GM18907 (cell line): ENCODE measurements around the gene TRIM63.

Experiments used
- ATAC-seq: cut with Tn5 transposase; IDR thresholded peaks from one replicate; pipeline ENCODE4 v1.9.1; 2021; ENCODE audit warnings: mild to moderate bottlenecking, moderate library complexity; ENCODE audit not compliant: unreplicated experiment

The TRIM63 gene

GRCh38 chr1:26035959-26036755, 31.3 kb downstream of the TRIM63 start:
- peak; percentile 72 for ATAC-seq

GRCh38 chr1:26035203-26035958, 32.0 kb downstream of the TRIM63 start:
- peak; percentile 80 for ATAC-seq

DNA sequence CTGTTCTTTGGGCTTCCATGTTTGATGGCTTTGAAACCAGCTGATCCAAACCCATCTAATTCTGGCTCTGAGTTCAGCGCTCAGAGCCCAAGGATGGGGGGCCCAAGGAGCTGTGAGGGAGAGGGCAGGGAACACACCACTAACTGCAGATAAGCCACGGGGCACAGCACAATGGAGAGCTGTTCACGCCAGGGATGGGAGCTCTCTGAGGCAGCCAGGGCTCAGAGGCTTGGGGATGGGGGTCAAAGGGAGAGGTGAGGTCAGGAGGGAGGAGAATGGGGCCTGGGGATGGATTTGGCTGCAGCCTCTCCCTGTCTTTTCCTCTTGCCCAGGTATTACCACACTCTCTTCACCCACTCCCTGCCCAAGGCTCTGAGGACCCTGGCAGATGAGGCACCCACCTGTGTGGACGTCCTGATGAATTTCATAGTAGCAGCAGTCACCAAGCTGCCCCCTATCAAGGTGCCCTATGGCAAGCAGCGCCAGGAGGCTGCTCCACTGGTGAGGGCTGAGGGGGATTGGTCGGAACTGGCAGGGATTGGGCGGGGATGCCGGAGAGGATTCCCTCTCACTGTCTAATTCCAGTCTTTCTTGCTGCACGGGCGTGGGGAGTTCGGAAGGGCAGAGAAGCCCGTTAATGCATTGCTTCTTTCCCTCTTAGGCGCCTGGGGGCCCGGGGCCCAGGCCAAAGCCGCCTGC, 32.8 kb downstream of the TRIM63 start:
- no peak for ATAC-seq

DNA sequence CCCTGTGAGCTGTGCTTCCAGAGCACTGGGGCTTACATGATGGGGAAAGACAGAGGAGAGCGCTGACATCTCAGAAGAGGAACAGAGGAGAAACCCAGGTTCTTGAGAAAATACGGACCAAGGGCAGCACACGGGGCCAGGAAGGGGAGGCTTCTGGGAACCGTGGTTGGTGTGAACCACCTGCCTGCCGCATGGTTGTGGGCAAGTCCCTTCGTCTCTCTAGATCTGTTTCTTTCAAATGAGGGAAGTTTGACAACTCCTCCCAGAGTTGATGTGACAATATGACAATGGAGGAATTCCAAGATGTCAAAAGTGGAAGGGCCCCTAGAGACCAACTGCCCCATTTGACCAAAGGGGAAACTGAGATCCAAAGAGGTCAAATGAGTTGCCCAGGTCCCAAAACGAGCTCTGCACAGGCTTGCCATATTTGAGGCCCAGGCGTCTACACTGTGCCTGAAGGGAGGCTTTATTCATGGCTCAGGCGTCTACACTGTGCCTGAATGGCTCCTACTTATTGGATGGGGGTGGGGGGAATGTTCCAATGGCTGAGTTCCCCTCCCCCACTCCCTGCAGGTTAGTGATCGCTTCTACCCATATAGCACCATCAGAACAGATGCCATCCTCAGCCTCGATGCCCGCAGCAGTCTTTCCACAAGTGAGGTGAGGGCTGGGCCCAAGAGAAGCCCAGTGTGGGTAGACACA, 34.6 kb downstream of the TRIM63 start:
- ATAC-seq: no peak

GRCh38 chr1:26031611-26032220, 35.7 kb downstream of the TRIM63 start:
- no peak for ATAC-seq

DNA sequence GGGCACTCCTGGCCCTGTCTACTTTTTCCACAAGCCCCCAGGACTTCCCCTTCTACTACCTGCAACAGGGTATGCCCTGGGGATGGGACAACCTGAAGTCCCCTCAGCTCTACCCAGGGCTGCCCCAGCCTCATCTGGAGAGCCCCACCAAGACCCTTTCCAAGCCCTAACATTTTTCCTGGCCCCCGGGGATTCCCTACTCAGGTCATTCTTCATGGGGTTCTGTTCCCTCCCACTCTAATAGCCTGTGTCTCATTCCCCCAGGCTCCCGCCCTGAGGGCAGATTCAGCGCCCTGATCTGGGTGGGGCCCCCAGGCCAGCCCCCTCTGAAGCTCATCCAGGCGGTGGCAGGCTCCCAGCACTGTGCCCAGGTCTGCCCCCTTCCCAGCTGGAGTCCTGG, 36.2 kb downstream of the TRIM63 start:
- ATAC-seq: no peak

DNA sequence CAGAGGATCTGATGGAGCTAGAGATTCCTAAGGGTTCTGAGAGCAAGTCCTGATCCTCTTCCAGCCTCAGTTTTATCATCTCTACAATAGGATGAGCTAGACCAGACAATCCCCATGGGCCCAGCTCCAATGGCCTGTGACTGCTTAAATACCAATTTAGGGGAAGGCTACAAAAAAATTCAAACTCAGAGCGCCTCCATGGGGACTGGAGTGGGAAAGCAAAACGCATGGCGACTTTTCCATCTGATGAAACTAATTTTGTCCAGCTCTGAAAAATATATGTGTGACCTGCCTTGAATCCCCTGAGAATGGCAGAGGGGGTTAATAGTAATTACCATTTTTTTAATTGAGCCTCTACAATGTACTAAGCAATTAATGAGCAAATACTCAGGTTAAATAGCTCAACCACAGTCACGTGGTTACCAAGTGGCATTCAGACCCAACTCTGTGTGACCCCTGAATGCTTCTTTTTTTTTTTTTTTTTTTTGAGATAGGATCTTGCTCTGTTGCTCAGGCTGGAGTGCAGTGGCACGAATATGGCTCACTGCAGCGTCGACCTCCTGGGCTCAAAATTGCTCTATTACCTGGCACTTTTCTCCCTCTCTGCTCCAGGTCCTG, 37.5 kb downstream of the TRIM63 start:
- ATAC-seq: no peak

- ATAC-seq: no peak
Observed at GRCh38 chr1:26029054-26029863, 38.2 kb downstream of the TRIM63 start.

DNA sequence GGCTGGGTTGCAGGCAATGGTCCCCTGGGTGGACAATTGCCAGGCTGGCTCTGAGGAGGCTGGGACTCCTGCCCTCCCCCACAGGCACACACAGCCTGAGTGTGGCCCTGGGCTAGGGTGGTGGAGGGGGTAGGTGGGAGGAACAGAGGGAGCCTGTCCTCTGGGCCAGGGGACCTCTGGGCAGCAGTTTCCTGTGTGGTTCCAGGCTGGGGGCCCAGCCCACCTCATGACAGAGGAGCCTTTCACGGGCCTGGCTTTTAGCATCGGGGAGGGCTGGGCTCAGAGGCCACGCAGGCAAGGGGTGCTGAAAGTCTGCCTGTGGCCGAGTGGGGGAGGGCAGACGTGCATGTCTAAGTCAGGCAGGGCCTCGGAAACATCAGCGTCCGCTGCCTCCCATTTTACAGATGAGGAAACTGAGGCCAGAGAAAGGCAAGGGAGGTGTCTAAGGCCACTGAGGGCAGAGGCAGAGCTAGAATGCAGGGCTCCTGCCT, 38.9 kb downstream of the TRIM63 start:
- no peak for ATAC-seq

GRCh38 chr1:26027716-26028489, 39.5 kb downstream of the TRIM63 start:
- ATAC-seq: no peak

DNA sequence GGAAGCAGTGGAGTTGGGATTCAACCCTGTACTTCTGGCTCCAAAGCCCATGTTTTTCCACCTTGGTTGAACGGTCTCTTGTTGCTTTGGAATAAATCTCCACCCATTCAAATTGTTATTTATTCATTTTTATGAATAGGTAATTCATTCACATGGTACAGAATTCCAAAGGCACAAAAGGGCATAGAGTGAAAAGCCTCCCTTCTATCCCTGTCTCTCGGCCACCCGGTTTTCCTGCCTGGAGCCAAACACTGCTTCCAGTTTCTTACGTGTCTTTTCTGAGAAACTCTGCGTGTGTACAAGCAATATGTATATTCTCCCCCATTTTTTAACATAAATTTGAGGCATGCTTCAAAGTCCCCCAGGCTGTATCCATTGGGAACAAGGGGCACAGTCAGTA, 41.9 kb downstream of the TRIM63 start:
- ATAC-seq: no peak

DNA sequence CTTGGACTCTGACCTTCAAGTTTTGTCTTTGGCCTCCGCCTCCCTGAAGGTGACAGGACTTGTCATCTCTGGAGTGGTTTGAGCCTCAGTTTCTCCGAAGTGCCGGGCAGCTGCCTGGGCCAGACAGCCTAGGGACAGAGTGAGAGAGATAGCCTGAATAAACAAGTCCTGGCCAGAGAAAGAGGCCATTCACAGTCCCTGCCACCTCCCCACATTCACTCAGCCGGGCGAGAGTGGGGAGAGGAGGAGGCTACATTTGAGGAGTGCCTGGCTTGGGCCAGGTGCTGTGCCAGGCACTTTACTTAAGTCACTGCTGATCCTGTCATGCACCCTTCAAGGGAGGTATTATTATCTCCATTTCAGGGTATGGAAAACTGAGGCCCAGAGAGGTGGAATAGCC, 42.4 kb downstream of the TRIM63 start:
- no peak for ATAC-seq

DNA sequence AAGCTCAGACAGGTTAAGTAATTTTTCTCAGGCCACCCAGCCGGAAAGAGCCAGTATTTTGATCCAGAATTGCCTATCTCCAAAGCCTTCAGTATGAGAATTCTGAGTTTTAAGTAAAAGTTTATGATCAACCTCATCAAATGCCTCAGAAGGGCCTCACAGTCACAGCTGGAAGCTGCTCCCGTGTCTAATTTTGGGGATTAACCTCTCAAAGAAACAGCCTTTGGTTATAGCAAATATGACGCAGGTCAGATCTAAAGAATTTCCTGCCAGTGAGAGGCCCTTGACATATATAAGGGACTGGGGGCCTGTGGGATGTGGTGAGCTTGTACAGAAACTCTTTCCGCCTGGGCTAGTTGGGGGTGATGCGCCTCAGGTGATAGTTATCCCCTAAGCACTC, 43.6 kb downstream of the TRIM63 start:
- ATAC-seq: no peak

DNA sequence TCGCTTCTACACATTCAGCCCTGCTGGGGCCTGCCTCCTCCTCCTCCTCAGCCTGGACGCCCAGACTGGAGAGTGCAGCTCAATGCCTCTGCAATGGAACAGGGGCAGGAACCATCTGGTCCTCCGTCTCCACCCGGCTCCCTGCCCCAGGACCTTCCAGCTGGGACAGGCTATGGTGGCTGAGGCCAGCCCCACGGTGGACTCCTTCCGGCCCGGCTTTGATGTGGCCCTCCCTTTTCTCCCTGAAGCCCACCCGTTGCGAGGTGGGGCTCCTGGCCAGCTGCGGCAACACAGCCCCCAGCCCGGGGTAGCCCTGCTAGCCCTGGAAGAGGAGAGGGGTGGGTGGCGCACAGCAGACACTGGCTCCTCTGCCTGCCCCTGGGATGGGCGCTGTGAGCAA, 44.4 kb downstream of the TRIM63 start:
- ATAC-seq: no peak

DNA sequence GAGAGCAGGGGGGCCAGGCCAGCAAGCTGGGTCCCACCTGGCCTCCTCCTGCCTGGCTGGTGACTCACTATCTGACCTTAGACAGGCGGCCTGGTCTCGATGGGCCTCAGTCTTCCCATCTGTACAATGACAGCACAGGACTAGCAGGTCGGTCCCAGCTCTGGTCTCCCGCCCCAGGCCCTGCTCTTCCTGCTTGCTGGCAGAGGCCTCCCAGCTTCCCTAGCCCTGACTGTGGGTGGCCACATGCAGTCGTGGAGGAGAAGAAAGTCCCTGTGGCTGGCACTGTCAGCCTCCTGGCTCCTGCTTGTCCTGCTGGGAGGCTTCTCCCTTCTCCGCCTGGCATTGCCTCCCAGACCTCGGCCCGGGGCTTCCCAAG, 45.0 kb downstream of the TRIM63 start:
- no peak for ATAC-seq

DNA sequence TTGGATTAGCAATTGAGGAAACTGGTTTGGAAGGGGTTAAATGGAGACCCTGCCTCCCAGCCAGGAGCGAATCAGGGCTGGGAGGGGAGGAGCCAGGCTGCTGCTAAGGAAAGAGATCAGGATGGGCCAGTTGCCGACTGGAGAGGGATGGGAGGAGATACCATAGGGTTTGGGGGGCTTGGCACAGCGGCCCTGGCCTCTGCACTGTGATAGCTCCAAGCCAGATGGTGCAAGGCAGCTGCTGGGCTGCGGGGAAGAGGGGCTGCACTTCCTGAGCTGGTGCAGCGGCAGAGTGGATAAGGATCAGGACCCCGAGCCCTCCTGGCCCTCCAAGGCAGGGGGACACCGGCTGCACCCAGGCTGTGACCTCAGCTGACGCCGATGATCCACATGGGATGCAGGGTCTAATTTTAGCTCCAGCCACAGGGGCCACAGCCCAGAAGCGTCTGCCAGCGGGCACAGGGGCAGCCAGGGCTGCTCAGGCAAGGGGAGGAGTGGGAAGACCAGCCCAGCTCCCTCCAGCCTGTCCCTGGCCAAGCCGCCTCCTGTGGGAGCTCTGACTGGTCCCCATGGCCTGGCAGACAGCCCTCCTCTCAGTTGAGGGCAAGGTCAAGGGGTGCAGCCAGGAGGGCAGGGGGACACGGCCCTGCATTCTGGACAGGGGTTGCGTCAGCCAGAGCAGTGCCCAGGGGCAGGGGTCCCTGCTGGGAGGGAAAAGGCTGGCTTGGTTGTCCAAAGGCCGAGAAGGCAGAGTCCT, 45.6 kb downstream of the TRIM63 start, which contains the start of gene EXTL1:
Gene EXTL1, plus strand, starts transcription at position 129 of the 757 bp plus-strand sequence. CDS start 872 bp downstream, outside the sequence.
- ATAC-seq: no peak

DNA sequence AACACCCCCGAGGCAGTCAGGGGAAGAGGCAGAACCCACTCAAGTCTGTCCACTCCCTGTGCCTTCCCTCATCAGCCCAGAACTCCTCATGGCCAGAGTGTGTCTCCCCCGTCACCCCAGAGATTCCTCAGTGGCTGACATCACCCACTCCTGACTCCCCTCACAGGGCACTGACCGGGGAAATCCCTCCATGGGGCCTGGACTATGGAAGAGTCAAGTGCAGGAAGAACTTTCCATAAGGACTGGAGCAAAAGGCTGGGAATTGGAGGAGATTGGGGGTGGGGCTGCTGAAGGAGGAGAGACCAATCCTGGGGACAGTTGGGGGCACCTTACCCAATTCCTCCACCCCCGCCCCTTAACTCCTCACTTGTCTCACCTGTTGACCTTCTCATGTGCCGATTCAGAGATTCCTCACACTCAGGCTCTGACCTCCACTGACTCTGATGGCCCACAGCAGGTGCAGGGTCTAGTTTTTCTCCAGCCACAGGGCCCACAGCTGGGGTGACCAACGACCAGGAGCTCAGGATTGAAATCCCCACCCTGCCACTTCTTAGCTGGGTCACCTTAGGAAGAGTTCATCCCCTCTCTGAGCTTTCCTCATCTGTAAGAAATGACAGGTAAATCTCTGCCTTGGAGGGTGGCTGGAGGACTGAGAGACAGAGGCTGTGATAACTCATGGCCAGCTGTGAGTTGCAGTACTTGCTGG, 46.3 kb downstream of the TRIM63 start:
- ATAC-seq: no peak
